Caco-2 (cell line): Measurements from ENCODE around the gene CDON. TPM values are rescaled to one million over a fixed set of nuclear protein-coding genes. Genes with fewer than 3 reads are reported as not detected.

ENCODE experiments used
- BruUV-seq: library from RNA; stranded (reverse); fragments of 400-500 nt; replicated peaks from 2 replicates; lab custom pipeline; 2021; lab: Mats Ljungman, UMichigan
- CTCF ChIA-PET: fragments of 300-600 bp; sonication (Branson Sonifier 250); formaldehyde crosslinking; loops from one replicate; lab custom pipeline; 2022; ENCODE audit warnings: antibody characterized with exemption; lab: Charles Lee
- POLR2A ChIA-PET: fragments of 300-600 bp; sonication (Branson Sonifier 250); formaldehyde crosslinking; loops from one replicate; lab custom pipeline; 2022; ENCODE audit warnings: antibody characterized with exemption; lab: Charles Lee
- DNase-seq, 2 experiments: peaks; one replicate each; pipeline versions ENCODE4 v3.0.0 to v3.0.0-alpha.2; 2020 to 2022
- H3K27me3 ChIP-seq: replicated peaks from 2 replicates; pipeline ENCODE4 v1.6.0; 2011; ENCODE audit warnings: low read length; ENCODE audit not compliant: control insufficient read depth, insufficient read depth
- H3K36me3 ChIP-seq: 2 replicates; pipeline ENCODE4 v1.5.1; 2011; ENCODE audit warnings: low read length; ENCODE audit not compliant: control insufficient read depth, insufficient read depth
- H3K4me1 ChIP-seq: fragments of 250-450 bp; sonication (Bioruptor Pico); 2 replicates; pipeline ENCODE4 v1.5.1; 2020; ENCODE audit warnings: mild to moderate bottlenecking
- H3K4me3 ChIP-seq: 2 replicates; pipeline ENCODE4 v1.5.1; 2011; ENCODE audit warnings: low read depth, mild to moderate bottlenecking, control low read depth, low read length
- H3K9me3 ChIP-seq: fragments of 250-450 bp; sonication (Bioruptor Pico); 2 replicates; pipeline ENCODE4 v1.5.1; 2020; ENCODE audit warnings: mild to moderate bottlenecking, moderate library complexity
- H3K27ac Mint-ChIP-seq: one replicate; pipeline ENCODE4 v1.8.0; 2022; ENCODE audit warnings: mixed read lengths; ENCODE audit not compliant: unreplicated experiment
- H3K27me3 Mint-ChIP-seq: one replicate; pipeline ENCODE4 v1.8.0; 2022; ENCODE audit warnings: mixed read lengths; ENCODE audit not compliant: insufficient read depth, unreplicated experiment
- H3K36me3 Mint-ChIP-seq: one replicate; pipeline ENCODE4 v1.8.0; 2022; ENCODE audit warnings: mild to moderate bottlenecking, mixed read lengths; ENCODE audit not compliant: insufficient read depth, unreplicated experiment
- H3K4me1 Mint-ChIP-seq: one replicate; pipeline ENCODE4 v1.8.0; 2022; ENCODE audit warnings: low read depth, mixed read lengths; ENCODE audit not compliant: unreplicated experiment
- H3K4me3 Mint-ChIP-seq: one replicate; pipeline ENCODE4 v1.8.0; 2022; ENCODE audit warnings: mild to moderate bottlenecking, moderate library complexity, mixed read lengths; ENCODE audit not compliant: unreplicated experiment
- H3K9me3 Mint-ChIP-seq: one replicate; pipeline ENCODE4 v1.8.0; 2022; ENCODE audit warnings: mixed read lengths; ENCODE audit not compliant: unreplicated experiment
- CTCF ChIP-seq, 2 experiments: fragments of 200-600 bp in 1 of 2; IDR thresholded peaks; 1 replicate in 1 of 2; 2 replicates in 1 of 2; pipeline versions ENCODE4 v1.5.1 to v1.8.0; 2011 to 2022; ENCODE audit warnings: antibody characterized with exemption in 1 of 2, control low read depth in 1 of 2, inconsistent platforms in 1 of 2, low read depth in 1 of 2, low read length in 1 of 2, mild to moderate bottlenecking in 1 of 2, moderate library complexity in 1 of 2; ENCODE audit not compliant: insufficient read depth in 1 of 2, severe bottlenecking in 1 of 2, unreplicated experiment in 1 of 2
- intact Hi-C: fragments of 100-400 bp; cut with micrococcal nuclease; formaldehyde crosslinking; loops from one replicate; pipeline ENCODE4 v1.10.0; 2022; ENCODE audit not compliant: unreplicated experiment
- total RNA-seq: library from RNA; stranded (reverse); gene quantifications from 2 replicates; pipeline ENCODE4 v1.2.3, GENCODE V29; 2022

Gene CDON
- total RNA-seq, 1 experiment from 2014 or later = 6.8 TPM

- Mint-ChIP-seq H3K36me3 (no peaks in the 10 kb centered on the region), H3K9me3 (no peaks in the 10 kb centered on the region), H3K27ac (no peak overlapping the region), H3K27me3 (no peaks in the 10 kb centered on the region), H3K4me3 (no peak overlapping the region), H3K4me1 (no peaks in the 10 kb centered on the region)
- no peak for TF ChIP-seq CTCF (IDR thresholded peaks at IDR 0.05; ENCODE audit: insufficient read depth in 1 of 2, low read depth in 1 of 2, low read length in 1 of 2, severe bottlenecking in 1 of 2, unreplicated experiment in 1 of 2)
- ChIA-PET CTCF (no interaction called here), POLR2A (no interaction called here)
- BruUV-seq = no TSS peak
- no peaks in the 10 kb centered on the region for H3K27me3 ChIP-seq
- no peak overlapping the region for H3K4me3 ChIP-seq
- H3K36me3 ChIP-seq = no peaks in the 10 kb centered on the region
- no peaks in the 10 kb centered on the region for H3K4me1 ChIP-seq
- intact Hi-C loops = no loop called here
- DNase-seq = no peak
- H3K9me3 ChIP-seq = no peaks in the 10 kb centered on the region
These were observed 86.5 kb downstream of the CDON start for GRCh38 chr11:125976156-125976555.

- ChIA-PET POLR2A (no interaction called here), CTCF (no interaction called here)
- Histone ChIP-seq H3K36me3 (no peaks in the 10 kb centered on the region), H3K27me3 (no peaks in the 10 kb centered on the region), H3K4me1 (no peaks in the 10 kb centered on the region), H3K4me3 (no peak overlapping the region), H3K9me3 (no peaks in the 10 kb centered on the region)
- Mint-ChIP-seq H3K36me3 (no peaks in the 10 kb centered on the region), H3K4me3 (no peak overlapping the region), H3K27me3 (no peaks in the 10 kb centered on the region), H3K27ac (no peak overlapping the region), H3K4me1 (no peaks in the 10 kb centered on the region), H3K9me3 (no peaks in the 10 kb centered on the region)
- intact Hi-C loops = no loop called here
- no TSS peak for BruUV-seq
- no peak for DNase-seq
- no peak for TF ChIP-seq CTCF (IDR thresholded peaks at IDR 0.05; ENCODE audit: insufficient read depth in 1 of 2, low read depth in 1 of 2, low read length in 1 of 2, severe bottlenecking in 1 of 2, unreplicated experiment in 1 of 2)
These were observed 87.0 kb downstream of the CDON start for GRCh38 chr11:125975634-125976033.

- H3K4me3 ChIP-seq = no peak overlapping the region
- DNase-seq = no peak
- H3K4me1 ChIP-seq = no peaks in the 10 kb centered on the region
- Mint-ChIP-seq H3K27ac (no peak overlapping the region), H3K27me3 (no peaks in the 10 kb centered on the region), H3K36me3 (no peaks in the 10 kb centered on the region), H3K4me3 (no peak overlapping the region), H3K9me3 (no peaks in the 10 kb centered on the region), H3K4me1 (no peaks in the 10 kb centered on the region)
- ChIA-PET POLR2A (no interaction called here), CTCF (no interaction called here)
- no peaks in the 10 kb centered on the region for H3K27me3 ChIP-seq
- BruUV-seq = no TSS peak
- no peaks in the 10 kb centered on the region for H3K36me3 ChIP-seq
- intact Hi-C loops = no loop called here
- H3K9me3 ChIP-seq = no peaks in the 10 kb centered on the region
- no peak for TF ChIP-seq CTCF (IDR thresholded peaks at IDR 0.05; ENCODE audit: insufficient read depth in 1 of 2, low read depth in 1 of 2, low read length in 1 of 2, severe bottlenecking in 1 of 2, unreplicated experiment in 1 of 2)
These were observed 88.4 kb downstream of the CDON start for GRCh38 chr11:125974284-125974683.
